ENCODE measurements around the gene GTF2E1.
"Not testable (repeated sequence)": the region's sequence is repeated elsewhere in the genome, so short reads cannot be mapped to it uniquely, and the experiment has no call there.

GTF2E1 gene

GRCh38 chr3:120756061-120756460 is 13.5 kb downstream of the GTF2E1 start:
- Histone ChIP-seq H3K27ac (ENCODE audit: low read length) (no peak overlapping the region), H3K4me3 (ENCODE audit: low read depth in 1 of 2, low read length in 2 of 2) (no peak overlapping the region), H3K36me3 (ENCODE audit: control insufficient read depth in 1 of 2, insufficient read depth in 2 of 2, low read length in 2 of 2) (peaks cover 5 to 10% of the 10 kb centered on the region in 2 donors), H3K4me1 (ENCODE audit: control insufficient read depth in 1 of 2, insufficient read depth in 2 of 2, low read length in 2 of 2) (no peaks in the 10 kb centered on the region), H3K9me3 (ENCODE audit: control insufficient read depth in 1 of 2, low read length in 2 of 2) (no peaks in the 10 kb centered on the region), H3K27me3 (ENCODE audit: low read depth, low read length) (no peaks in the 10 kb centered on the region)

DNA sequence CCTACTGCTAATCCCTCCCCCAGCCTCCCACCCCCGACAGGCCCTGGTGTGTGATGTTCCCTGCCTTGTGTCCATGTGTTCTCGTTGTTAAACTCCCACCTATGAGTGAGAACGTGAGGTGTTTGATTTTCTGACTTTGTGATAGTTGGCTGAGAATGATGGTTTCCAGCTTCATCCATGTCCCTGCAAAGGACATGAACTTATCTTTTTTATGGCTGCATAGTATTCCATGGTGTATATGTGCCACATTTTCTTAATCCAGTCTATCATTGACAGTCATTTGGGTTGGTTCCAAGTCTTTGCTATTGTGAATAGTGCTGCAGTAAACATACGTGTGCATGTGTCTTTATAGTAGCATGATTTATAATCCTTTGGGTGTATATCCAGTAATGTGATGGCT is 16.0 kb downstream of the GTF2E1 start:
- not testable (repeated sequence) for H3K36me3 ChIP-seq (ENCODE audit: control insufficient read depth in 1 of 2, insufficient read depth in 2 of 2, low read length in 2 of 2); H3K4me3 ChIP-seq (ENCODE audit: low read depth in 1 of 2, low read length in 2 of 2); H3K27ac ChIP-seq (ENCODE audit: low read length); H3K4me1 ChIP-seq (ENCODE audit: control insufficient read depth in 1 of 2, insufficient read depth in 2 of 2, low read length in 2 of 2); H3K9me3 ChIP-seq (ENCODE audit: control insufficient read depth in 1 of 2, low read length in 2 of 2); H3K27me3 ChIP-seq (ENCODE audit: low read depth, low read length)

DNA sequence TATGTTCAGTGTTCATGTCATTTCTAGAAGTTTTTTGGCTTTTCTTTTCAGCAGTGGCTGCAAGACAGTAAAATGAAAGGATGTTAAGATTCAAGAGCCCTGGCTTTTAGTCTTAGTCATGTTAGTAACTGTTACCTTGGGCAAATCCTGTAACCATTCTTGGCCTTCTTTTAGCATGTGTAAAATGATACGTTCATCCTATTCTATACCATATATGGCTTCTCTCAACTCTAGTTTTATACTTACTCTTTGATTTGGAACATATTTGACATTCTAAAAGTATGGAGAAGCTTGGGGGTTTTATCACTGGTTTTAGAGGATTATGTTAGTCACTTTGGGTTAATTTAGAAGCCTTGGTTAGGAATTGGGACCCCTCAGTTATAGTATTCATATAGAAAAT is 20.1 kb downstream of the GTF2E1 start:
- H3K4me1 ChIP-seq (ENCODE audit: control insufficient read depth in 1 of 2, insufficient read depth in 2 of 2, low read length in 2 of 2) = peaks cover 0 to 12% of the 10 kb centered on the region in 2 donors
- H3K27me3 ChIP-seq (ENCODE audit: low read depth, low read length) = no peaks in the 10 kb centered on the region
- H3K4me3 ChIP-seq (ENCODE audit: low read depth in 1 of 2, low read length in 2 of 2) = no peak overlapping the region
- H3K9me3 ChIP-seq (ENCODE audit: control insufficient read depth in 1 of 2, low read length in 2 of 2) = no peaks in the 10 kb centered on the region
- no peaks in the 10 kb centered on the region for H3K36me3 ChIP-seq (ENCODE audit: control insufficient read depth in 1 of 2, insufficient read depth in 2 of 2, low read length in 2 of 2)
- no peak overlapping the region for H3K27ac ChIP-seq (ENCODE audit: low read length)

GRCh38 chr3:120763601-120764000 is 21.1 kb downstream of the GTF2E1 start:
- Histone ChIP-seq H3K27ac (ENCODE audit: low read length) (no peak overlapping the region), H3K9me3 (ENCODE audit: control insufficient read depth in 1 of 2, low read length in 2 of 2) (no peaks in the 10 kb centered on the region), H3K4me3 (ENCODE audit: low read depth in 1 of 2, low read length in 2 of 2) (no peak overlapping the region), H3K36me3 (ENCODE audit: control insufficient read depth in 1 of 2, insufficient read depth in 2 of 2, low read length in 2 of 2) (no peaks in the 10 kb centered on the region), H3K27me3 (ENCODE audit: low read depth, low read length) (no peaks in the 10 kb centered on the region), H3K4me1 (ENCODE audit: control insufficient read depth in 1 of 2, insufficient read depth in 2 of 2, low read length in 2 of 2) (peaks cover 0 to 18% of the 10 kb centered on the region in 2 donors)

- Histone ChIP-seq H3K36me3 (ENCODE audit: control insufficient read depth in 1 of 2, insufficient read depth in 2 of 2, low read length in 2 of 2) (no peaks in the 10 kb centered on the region), H3K9me3 (ENCODE audit: control insufficient read depth in 1 of 2, low read length in 2 of 2) (no peaks in the 10 kb centered on the region), H3K27me3 (ENCODE audit: low read depth, low read length) (no peaks in the 10 kb centered on the region), H3K27ac (ENCODE audit: low read length) (no peak overlapping the region), H3K4me1 (ENCODE audit: control insufficient read depth in 1 of 2, insufficient read depth in 2 of 2, low read length in 2 of 2) (peaks cover 0 to 18% of the 10 kb centered on the region in 2 donors), H3K4me3 (ENCODE audit: low read depth in 1 of 2, low read length in 2 of 2) (no peak overlapping the region)
These were observed 21.7 kb downstream of the GTF2E1 start for GRCh38 chr3:120764206-120764605.

DNA sequence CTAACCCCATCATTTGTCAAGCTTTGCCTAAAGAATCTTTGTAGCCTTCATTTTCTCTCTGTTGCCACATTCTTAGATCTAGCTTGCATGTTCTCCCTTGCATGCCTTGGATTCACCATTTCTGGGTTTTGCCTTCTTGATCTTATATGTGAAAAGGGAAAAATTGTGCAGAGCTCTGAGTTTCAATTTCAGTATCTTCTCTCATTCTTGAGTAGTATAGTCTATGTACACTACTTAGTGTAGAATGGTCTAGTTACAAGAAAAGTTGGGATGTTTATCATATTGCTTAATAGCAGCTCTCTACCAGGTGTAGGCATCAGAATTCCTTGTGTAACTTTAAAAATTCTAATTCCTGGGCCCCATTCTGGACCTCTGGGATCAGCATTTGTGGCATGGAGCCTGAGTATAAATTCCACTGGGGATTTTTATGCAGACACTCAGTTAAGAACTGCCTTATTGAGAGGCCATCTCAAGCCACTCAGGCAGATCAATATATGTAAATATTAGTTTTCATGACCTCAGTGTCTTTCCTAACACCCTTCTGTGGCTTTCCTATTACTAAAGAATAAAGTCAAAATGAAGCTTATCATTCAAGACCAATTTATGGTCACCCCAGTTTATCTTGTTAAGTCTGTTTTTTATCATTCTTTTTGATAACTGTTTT is 23.4 kb downstream of the GTF2E1 start:
- Histone ChIP-seq H3K36me3 (ENCODE audit: control insufficient read depth in 1 of 2, insufficient read depth in 2 of 2, low read length in 2 of 2) (no peaks in the 10 kb centered on the region), H3K9me3 (ENCODE audit: control insufficient read depth in 1 of 2, low read length in 2 of 2) (no peaks in the 10 kb centered on the region), H3K4me3 (ENCODE audit: low read depth in 1 of 2, low read length in 2 of 2) (no peak overlapping the region), H3K27me3 (ENCODE audit: low read depth, low read length) (no peaks in the 10 kb centered on the region), H3K4me1 (ENCODE audit: control insufficient read depth in 1 of 2, insufficient read depth in 2 of 2, low read length in 2 of 2) (peaks cover 0 to 18% of the 10 kb centered on the region in 2 donors), H3K27ac (ENCODE audit: low read length) (no peak overlapping the region)

GRCh38 chr3:120766576-120766975 is 24.0 kb downstream of the GTF2E1 start:
- Histone ChIP-seq H3K27ac (ENCODE audit: low read length) (no peak overlapping the region), H3K4me3 (ENCODE audit: low read depth in 1 of 2, low read length in 2 of 2) (no peak overlapping the region), H3K36me3 (ENCODE audit: control insufficient read depth in 1 of 2, insufficient read depth in 2 of 2, low read length in 2 of 2) (no peaks in the 10 kb centered on the region), H3K27me3 (ENCODE audit: low read depth, low read length) (no peaks in the 10 kb centered on the region), H3K9me3 (ENCODE audit: control insufficient read depth in 1 of 2, low read length in 2 of 2) (no peaks in the 10 kb centered on the region), H3K4me1 (ENCODE audit: control insufficient read depth in 1 of 2, insufficient read depth in 2 of 2, low read length in 2 of 2) (peaks cover 0 to 18% of the 10 kb centered on the region in 2 donors)

- Histone ChIP-seq H3K27me3 (ENCODE audit: low read depth, low read length) (no peaks in the 10 kb centered on the region), H3K4me3 (ENCODE audit: low read depth in 1 of 2, low read length in 2 of 2) (no peak overlapping the region), H3K9me3 (ENCODE audit: control insufficient read depth in 1 of 2, low read length in 2 of 2) (no peaks in the 10 kb centered on the region), H3K27ac (ENCODE audit: low read length) (no peak overlapping the region), H3K36me3 (ENCODE audit: control insufficient read depth in 1 of 2, insufficient read depth in 2 of 2, low read length in 2 of 2) (no peaks in the 10 kb centered on the region), H3K4me1 (ENCODE audit: control insufficient read depth in 1 of 2, insufficient read depth in 2 of 2, low read length in 2 of 2) (peaks cover 0 to 18% of the 10 kb centered on the region in 2 donors)
These were observed 24.6 kb downstream of the GTF2E1 start for GRCh38 chr3:120767106-120767505.

DNA sequence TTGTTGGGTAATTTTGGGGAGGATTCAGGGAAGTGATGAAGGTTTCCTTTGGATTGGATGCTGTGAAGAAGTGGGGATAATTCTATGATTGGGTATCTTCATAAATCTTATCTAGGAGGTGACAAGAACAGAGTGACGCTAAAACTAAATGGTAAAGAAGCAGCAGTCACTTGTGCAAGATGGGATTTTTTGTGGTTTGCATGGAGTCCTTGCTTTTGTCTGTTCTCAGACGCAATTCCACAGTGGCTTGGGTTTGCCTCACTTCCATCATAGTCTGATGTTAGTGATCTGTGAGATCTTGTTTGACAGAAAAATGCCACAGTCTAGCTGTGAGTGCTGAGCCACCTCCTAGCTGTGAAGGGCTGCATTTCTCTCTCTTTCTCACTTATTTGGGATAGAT is 26.9 kb downstream of the GTF2E1 start:
- no peak overlapping the region for H3K4me3 ChIP-seq (ENCODE audit: low read depth in 1 of 2, low read length in 2 of 2)
- no peaks in the 10 kb centered on the region for H3K27me3 ChIP-seq (ENCODE audit: low read depth, low read length)
- no peak overlapping the region for H3K27ac ChIP-seq (ENCODE audit: low read length)
- no peaks in the 10 kb centered on the region for H3K9me3 ChIP-seq (ENCODE audit: control insufficient read depth in 1 of 2, low read length in 2 of 2)
- H3K36me3 ChIP-seq (ENCODE audit: control insufficient read depth in 1 of 2, insufficient read depth in 2 of 2, low read length in 2 of 2) = no peaks in the 10 kb centered on the region
- peaks cover 0 to 18% of the 10 kb centered on the region in 2 donors for H3K4me1 ChIP-seq (ENCODE audit: control insufficient read depth in 1 of 2, insufficient read depth in 2 of 2, low read length in 2 of 2)

GRCh38 chr3:120770891-120771290 is 28.3 kb downstream of the GTF2E1 start:
- H3K27ac ChIP-seq (ENCODE audit: low read length) = no peak overlapping the region
- H3K4me1 ChIP-seq (ENCODE audit: control insufficient read depth in 1 of 2, insufficient read depth in 2 of 2, low read length in 2 of 2) = peaks cover 0 to 18% of the 10 kb centered on the region in 2 donors
- no peaks in the 10 kb centered on the region for H3K27me3 ChIP-seq (ENCODE audit: low read depth, low read length)
- no peaks in the 10 kb centered on the region for H3K9me3 ChIP-seq (ENCODE audit: control insufficient read depth in 1 of 2, low read length in 2 of 2)
- H3K4me3 ChIP-seq (ENCODE audit: low read depth in 1 of 2, low read length in 2 of 2) = no peak overlapping the region
- no peaks in the 10 kb centered on the region for H3K36me3 ChIP-seq (ENCODE audit: control insufficient read depth in 1 of 2, insufficient read depth in 2 of 2, low read length in 2 of 2)

- Histone ChIP-seq H3K36me3 (ENCODE audit: control insufficient read depth in 1 of 2, insufficient read depth in 2 of 2, low read length in 2 of 2) (peaks cover 4 to 10% of the 10 kb centered on the region in 2 donors), H3K27ac (ENCODE audit: low read length) (no peak overlapping the region), H3K4me3 (ENCODE audit: low read depth in 1 of 2, low read length in 2 of 2) (no peak overlapping the region), H3K4me1 (ENCODE audit: control insufficient read depth in 1 of 2, insufficient read depth in 2 of 2, low read length in 2 of 2) (peaks cover 0 to 11% of the 10 kb centered on the region in 2 donors), H3K27me3 (ENCODE audit: low read depth, low read length) (no peaks in the 10 kb centered on the region), H3K9me3 (ENCODE audit: control insufficient read depth in 1 of 2, low read length in 2 of 2) (no peaks in the 10 kb centered on the region)
These were observed 29.5 kb downstream of the GTF2E1 start for GRCh38 chr3:120772081-120772480.

- Histone ChIP-seq H3K36me3 (ENCODE audit: control insufficient read depth in 1 of 2, insufficient read depth in 2 of 2, low read length in 2 of 2) (peaks cover 5 to 12% of the 10 kb centered on the region in 2 donors), H3K27me3 (ENCODE audit: low read depth, low read length) (no peaks in the 10 kb centered on the region), H3K27ac (ENCODE audit: low read length) (no peak overlapping the region), H3K4me3 (ENCODE audit: low read depth in 1 of 2, low read length in 2 of 2) (no peak overlapping the region), H3K4me1 (ENCODE audit: control insufficient read depth in 1 of 2, insufficient read depth in 2 of 2, low read length in 2 of 2) (no peaks in the 10 kb centered on the region), H3K9me3 (ENCODE audit: control insufficient read depth in 1 of 2, low read length in 2 of 2) (no peaks in the 10 kb centered on the region)
These were observed 31.4 kb downstream of the GTF2E1 start for GRCh38 chr3:120773932-120774331.
